Measurements from ENCODE around the gene ATP6V0B. TPM values are rescaled to one million over a fixed set of nuclear protein-coding genes. Genes with fewer than 3 reads are reported as not detected.

ATP6V0B gene
- total RNA-seq, 2 donors from 2014 or later = 161 to 203 TPM

DNA sequence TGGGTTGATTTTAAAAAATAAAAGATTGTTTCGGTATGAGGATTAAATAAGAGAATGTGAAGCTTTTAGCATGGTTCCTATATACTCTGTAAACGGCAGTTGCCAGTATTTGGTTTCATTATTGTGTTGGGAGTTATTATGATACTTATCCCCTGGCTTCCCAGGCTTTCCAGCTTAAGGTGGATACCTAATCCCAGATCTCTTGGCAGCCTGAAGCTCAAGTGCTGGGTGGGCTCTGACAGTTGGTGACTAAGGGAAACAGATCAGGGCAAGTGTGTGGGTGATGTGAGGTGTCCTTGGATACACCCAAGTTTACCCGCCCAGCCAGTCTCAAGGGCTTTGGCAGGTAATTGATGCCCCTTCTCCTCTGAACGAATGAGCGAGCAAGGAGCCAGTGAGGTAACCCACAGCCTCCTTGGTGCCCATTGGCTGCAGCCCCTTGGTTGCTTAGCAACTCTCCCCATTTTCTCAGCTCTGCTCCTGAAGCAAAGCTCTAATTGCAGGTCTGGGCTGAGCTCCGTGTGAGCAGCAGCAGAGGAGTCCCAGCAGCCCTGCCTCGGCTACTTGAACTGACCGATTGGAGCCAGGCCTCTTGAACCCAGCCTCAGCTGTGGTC, 21.9 kb upstream of the ATP6V0B start:
- Mint-ChIP-seq H3K27me3 (no peaks in the 10 kb centered on the region), H3K36me3 (peaks cover 7% of the 10 kb centered on the region), H3K27ac (no peak overlapping the region), H3K4me3 (no peak overlapping the region), H3K4me1 (ENCODE audit: low read depth in 2 of 2) (peaks cover 18 to 21% of the 10 kb centered on the region in 2 donors), H3K9me3 (no peaks in the 10 kb centered on the region)
- DNase-seq (ENCODE audit: low spot score) (no peak), ATAC-seq (no peak)

DNA sequence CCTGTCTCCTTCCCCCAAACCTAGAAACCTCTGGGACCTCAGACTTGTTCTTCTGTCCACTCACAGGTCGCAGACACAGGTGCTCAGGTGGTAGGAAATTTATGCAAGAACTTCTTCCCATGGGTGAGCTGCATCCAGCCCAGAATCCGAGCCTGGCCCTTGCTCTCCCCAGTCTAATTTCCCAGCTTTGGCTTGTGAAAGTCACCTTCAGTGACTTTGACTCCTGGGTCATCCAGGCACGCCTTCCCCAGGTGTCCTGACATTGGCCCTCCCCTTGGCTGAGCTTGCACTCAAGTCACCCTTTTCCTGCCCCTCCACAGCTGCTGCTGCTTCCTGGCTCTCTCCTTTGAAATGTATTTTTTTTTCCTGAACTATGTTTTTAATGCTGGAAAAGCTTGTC, 21.4 kb upstream of the ATP6V0B start:
- Mint-ChIP-seq H3K9me3 (no peaks in the 10 kb centered on the region), H3K4me3 (no peak overlapping the region), H3K27ac (no peak overlapping the region), H3K36me3 (peaks cover 7% of the 10 kb centered on the region), H3K4me1 (ENCODE audit: low read depth in 2 of 2) (peaks cover 15 to 17% of the 10 kb centered on the region in 2 donors), H3K27me3 (no peaks in the 10 kb centered on the region)
- no peak for DNase-seq (ENCODE audit: low spot score)
- no peak for ATAC-seq

DNA sequence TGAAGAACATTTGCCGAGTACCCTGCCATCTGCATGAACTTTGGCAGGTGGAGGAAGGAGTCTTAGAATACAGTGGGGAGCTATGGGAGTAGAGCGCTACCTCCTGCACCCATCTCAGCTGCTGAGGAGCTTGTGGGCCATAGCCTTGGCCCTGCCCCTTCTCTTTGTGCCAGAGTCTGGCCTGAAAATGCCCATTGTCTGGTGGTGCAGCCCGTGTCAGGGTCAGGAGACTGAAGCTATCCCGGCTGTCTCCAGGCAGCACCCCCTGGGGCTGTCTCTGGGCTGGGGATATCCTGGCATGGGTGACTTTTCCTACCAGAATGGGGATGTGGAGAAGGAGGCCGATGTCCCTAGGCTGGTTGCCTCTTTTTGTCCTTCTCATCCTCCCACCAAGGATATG, 20.7 kb upstream of the ATP6V0B start:
- no peak for ATAC-seq
- peaks cover 9% of the 10 kb centered on the region for H3K36me3 Mint-ChIP-seq
- H3K27me3 Mint-ChIP-seq = no peaks in the 10 kb centered on the region
- peaks cover 13 to 14% of the 10 kb centered on the region in 2 donors for H3K4me1 Mint-ChIP-seq (ENCODE audit: low read depth in 2 of 2)
- no peak for DNase-seq (ENCODE audit: low spot score)
- H3K4me3 Mint-ChIP-seq = no peak overlapping the region
- H3K27ac Mint-ChIP-seq = no peak overlapping the region
- no peaks in the 10 kb centered on the region for H3K9me3 Mint-ChIP-seq

DNA sequence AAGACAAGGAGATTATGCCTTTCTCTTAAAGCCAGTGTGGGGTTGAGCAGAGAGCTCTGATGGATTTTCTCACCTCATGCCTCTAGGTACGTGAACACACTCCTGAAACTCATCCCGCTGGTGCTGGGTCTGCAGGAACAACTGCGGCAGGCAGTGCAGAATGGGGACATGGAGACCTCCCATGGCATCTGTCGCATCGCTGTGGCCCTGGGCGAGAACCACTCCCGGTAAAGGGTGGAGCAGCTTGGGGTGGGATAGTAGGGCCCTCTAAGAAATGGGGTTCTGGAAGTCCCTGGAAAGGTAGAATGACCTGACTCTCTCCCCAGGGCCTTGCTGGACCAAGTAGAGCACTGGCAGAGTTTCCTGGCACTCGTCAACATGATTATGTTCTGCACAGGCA, 18.5 kb upstream of the ATP6V0B start:
- peaks cover 4% of the 10 kb centered on the region for H3K36me3 Mint-ChIP-seq
- no peak overlapping the region for H3K27ac Mint-ChIP-seq
- no peaks in the 10 kb centered on the region for H3K27me3 Mint-ChIP-seq
- H3K4me1 Mint-ChIP-seq (ENCODE audit: low read depth in 2 of 2) = peaks cover 3 to 4% of the 10 kb centered on the region in 2 donors
- H3K9me3 Mint-ChIP-seq = no peaks in the 10 kb centered on the region
- DNase-seq (ENCODE audit: low spot score) (no peak), ATAC-seq (no peak)
- no peak overlapping the region for H3K4me3 Mint-ChIP-seq

DNA sequence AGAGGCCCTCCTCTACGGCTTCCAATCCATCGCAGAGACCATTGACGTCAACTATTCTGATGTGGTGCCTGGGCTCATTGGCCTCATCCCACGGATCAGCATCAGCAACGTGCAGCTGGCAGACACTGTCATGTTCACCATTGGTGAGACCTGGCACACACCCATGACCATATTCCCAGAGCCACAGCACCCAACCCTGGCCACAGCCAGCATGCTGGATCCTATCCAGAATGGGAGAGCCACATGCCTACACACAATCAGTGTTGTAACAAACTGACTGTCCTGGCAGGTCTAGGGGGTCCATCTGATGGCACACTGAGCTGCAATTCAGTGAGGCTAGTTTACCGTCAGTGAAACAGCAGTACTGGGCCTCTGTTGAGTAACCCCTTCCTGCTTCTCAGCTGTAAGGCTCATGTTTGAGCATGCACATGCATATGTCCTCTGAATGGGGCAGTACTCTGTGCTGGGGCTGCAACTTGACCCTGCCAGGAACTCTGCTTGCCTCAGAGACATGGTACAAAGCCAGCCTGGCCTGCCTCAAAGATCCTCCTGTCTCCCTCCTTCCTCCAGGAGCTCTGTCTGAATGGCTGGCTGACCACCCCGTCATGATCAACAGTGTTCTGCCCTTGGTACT, 17.2 kb upstream of the ATP6V0B start:
- Mint-ChIP-seq H3K4me1 (ENCODE audit: low read depth in 2 of 2) (peaks cover 0 to 4% of the 10 kb centered on the region in 2 donors), H3K36me3 (peaks cover 8% of the 10 kb centered on the region), H3K4me3 (no peak overlapping the region), H3K9me3 (no peaks in the 10 kb centered on the region), H3K27me3 (no peaks in the 10 kb centered on the region), H3K27ac (no peak overlapping the region)
- DNase-seq (ENCODE audit: low spot score) (no peak), ATAC-seq (no peak)

DNA sequence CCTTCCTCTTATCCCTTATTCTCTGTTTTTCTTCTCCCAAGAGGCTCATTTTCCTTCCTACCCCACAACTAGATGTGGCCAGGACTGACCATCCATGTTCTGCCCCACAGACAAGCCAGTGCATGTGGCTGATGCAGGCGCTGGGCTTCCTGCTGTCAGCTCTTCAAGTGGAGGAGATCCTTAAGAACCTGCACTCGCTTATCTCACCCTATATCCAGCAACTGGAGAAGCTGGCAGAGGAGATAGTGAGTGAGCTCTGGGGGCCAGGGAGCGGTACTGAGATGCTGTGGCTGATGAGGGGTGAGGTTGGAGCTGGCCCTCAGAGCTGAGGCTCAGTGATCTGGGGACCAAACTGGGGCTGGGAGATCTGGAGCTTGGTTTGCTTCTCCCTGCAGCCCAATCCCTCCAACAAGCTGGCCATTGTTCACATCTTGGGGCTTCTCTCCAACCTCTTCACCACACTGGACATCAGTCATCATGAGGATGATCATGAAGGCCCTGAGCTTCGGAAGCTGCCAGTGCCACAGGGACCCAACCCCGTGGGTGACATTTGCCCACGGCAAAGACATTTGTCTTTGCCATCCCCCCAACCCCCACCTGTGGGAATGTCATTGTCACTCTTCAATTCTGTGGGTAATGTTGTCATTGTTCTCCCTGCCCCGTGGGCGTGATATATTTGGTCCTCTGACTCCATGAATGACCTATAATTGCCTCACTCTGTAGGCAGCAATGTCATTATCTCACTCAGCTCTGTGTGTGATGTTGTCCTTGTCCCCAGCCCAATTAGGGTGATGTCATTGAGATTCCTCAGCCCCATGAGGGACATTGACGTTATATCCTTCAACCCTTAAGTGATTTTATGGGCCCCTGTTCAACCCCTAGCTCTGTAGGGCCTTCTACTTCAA, 16.2 kb upstream of the ATP6V0B start:
- ATAC-seq (no peak), DNase-seq (ENCODE audit: low spot score) (no peak)
- no peaks in the 10 kb centered on the region for H3K27me3 Mint-ChIP-seq
- H3K4me1 Mint-ChIP-seq (ENCODE audit: low read depth in 2 of 2) = peaks cover 0 to 4% of the 10 kb centered on the region in 2 donors
- H3K4me3 Mint-ChIP-seq = no peak overlapping the region
- peaks cover 10% of the 10 kb centered on the region for H3K36me3 Mint-ChIP-seq
- no peaks in the 10 kb centered on the region for H3K9me3 Mint-ChIP-seq
- H3K27ac Mint-ChIP-seq = no peak overlapping the region

DNA sequence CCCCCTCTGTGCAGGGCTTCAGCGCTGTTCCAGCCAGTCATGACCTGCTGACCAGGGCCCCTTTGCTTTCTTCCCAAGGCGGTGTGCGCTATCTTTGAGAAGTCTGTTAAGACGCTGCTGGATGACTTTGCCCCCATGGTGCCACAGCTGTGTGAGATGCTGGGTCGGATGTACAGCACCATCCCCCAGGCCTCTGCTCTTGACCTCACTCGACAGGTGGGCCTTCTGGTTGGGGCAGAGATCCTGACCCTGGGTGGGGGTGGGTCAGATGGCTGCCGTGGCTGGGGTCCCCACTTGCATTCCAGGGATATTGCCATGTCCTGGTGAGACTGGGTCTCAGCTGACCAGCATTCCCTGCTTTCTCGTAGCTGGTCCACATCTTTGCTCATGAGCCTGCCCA, 14.0 kb upstream of the ATP6V0B start:
- Mint-ChIP-seq H3K9me3 (no peaks in the 10 kb centered on the region), H3K27ac (no peak overlapping the region), H3K36me3 (peaks cover 10% of the 10 kb centered on the region), H3K4me3 (no peak overlapping the region), H3K4me1 (ENCODE audit: low read depth in 2 of 2) (no peaks in the 10 kb centered on the region), H3K27me3 (no peaks in the 10 kb centered on the region)
- ATAC-seq (no peak), DNase-seq (ENCODE audit: low spot score) (no peak)

DNA sequence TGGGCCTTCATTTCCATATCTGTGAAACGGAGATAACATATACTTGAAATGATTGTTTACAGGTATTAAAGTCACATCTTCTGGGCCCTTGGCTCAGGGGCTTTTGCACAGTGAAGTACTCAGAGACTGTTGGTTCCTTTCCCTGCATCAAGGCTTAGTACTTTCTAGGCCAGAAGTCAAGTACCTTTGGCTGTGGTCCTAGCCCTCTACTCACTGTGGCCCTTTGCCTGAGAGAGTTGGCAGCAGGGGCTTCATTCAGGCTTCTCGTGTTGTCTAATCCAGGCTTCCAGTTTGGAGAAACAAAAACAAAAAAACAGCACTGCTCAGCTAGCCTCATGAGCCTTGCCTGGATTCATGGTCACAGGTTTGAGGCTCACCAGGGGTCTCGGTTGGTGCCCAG, 13.1 kb upstream of the ATP6V0B start:
- ATAC-seq (no peak), DNase-seq (ENCODE audit: low spot score) (no peak)
- Mint-ChIP-seq H3K4me3 (no peak overlapping the region), H3K4me1 (ENCODE audit: low read depth in 2 of 2) (no peaks in the 10 kb centered on the region), H3K36me3 (peaks cover 10% of the 10 kb centered on the region), H3K27me3 (no peaks in the 10 kb centered on the region), H3K9me3 (no peaks in the 10 kb centered on the region), H3K27ac (no peak overlapping the region)

DNA sequence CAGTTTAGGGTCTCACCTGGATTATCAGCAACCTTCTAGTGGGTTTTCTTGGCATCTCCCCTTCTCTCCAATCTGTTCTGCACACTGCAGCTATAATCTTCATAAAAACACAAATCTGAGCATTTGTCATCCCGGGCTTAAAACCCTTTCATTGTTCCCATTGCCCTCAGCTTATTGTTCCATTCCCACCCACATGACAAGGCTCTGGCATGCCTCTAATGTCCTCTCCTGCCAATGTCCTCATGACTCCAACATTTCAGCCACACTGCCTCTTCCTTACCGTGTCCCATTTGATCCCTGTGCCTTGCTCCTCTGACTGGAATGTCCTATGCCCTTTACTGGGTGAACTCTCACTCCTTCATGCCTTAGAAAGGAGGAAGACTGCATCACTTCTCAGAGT, 12.4 kb upstream of the ATP6V0B start:
- Mint-ChIP-seq H3K4me3 (no peak overlapping the region), H3K4me1 (ENCODE audit: low read depth in 2 of 2) (no peaks in the 10 kb centered on the region), H3K9me3 (no peaks in the 10 kb centered on the region), H3K36me3 (peaks cover 10% of the 10 kb centered on the region), H3K27ac (no peak overlapping the region), H3K27me3 (no peaks in the 10 kb centered on the region)
- ATAC-seq (no peak), DNase-seq (ENCODE audit: low spot score) (no peak)

DNA sequence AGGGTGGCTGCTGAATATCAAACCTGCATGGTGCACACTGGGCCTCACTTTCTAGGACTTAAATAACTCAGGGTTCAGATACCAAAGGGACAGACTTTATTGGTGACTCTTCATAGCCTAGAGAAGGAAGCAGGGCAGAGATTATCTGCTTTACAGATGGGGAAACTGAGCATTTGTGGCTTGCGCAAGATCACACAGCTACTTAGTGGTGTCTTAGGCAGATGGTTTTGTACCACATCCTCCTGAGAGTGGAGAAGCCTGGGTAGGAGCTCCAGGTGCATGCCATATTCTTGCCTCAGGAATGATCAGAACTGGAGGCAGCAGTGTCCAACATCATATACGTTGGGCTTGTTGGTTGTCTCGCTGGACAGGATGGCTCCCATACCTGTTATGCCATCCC, 11.8 kb upstream of the ATP6V0B start:
- Mint-ChIP-seq H3K9me3 (no peaks in the 10 kb centered on the region), H3K4me3 (no peak overlapping the region), H3K4me1 (ENCODE audit: low read depth in 2 of 2) (peaks cover 0 to 2% of the 10 kb centered on the region in 2 donors), H3K27ac (no peak overlapping the region), H3K27me3 (no peaks in the 10 kb centered on the region), H3K36me3 (peaks cover 10% of the 10 kb centered on the region)
- no peak for DNase-seq (ENCODE audit: low spot score)
- no peak for ATAC-seq

DNA sequence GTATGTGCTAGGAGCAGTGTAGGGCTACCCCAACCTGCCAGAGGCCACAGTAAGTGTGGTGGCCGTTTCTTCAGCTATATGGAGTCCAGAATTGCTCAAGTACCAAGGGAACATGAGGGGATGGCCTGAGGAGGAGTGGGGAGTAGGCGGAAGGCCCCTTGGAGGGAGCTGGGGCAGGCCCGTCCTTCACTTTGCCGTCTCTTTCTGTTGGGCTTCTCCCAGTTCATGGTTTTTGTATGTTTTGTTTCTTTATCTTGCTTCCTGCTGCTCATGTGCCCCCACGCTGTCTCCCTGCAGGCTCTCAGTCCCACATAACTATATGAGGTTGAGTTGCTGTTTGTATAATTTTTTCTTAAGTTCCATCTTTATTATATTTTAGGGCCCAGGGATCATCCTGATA, 10.9 kb upstream of the ATP6V0B start:
- Mint-ChIP-seq H3K27ac (no peak overlapping the region), H3K4me1 (ENCODE audit: low read depth in 2 of 2) (peaks cover 0 to 4% of the 10 kb centered on the region in 2 donors), H3K27me3 (no peaks in the 10 kb centered on the region), H3K36me3 (peaks cover 9% of the 10 kb centered on the region), H3K4me3 (no peak overlapping the region), H3K9me3 (no peaks in the 10 kb centered on the region)
- ATAC-seq (no peak), DNase-seq (ENCODE audit: low spot score) (no peak)

DNA sequence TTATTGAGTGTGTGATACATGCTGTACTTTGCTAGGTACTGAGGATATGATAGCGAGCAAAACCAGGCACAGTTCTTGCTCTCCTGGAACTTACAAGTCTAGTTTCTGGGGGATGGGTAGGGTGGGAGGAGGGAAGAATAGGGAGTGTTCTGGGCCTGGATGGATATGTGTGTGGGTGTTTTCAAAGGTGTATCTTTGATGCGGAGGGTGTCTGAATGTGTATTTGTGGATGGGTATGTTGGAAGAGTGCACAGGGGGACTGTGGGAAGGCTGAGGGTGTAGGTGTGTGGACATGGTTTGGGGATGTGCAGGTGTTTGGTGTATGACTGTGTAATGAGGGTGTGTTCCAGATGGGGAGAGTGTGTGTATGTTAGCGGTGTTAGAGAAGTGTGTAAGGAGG, 9.4 kb upstream of the ATP6V0B start:
- Mint-ChIP-seq H3K36me3 (peaks cover 6% of the 10 kb centered on the region), H3K9me3 (no peaks in the 10 kb centered on the region), H3K27ac (no peak overlapping the region), H3K4me3 (no peak overlapping the region), H3K4me1 (ENCODE audit: low read depth in 2 of 2) (peaks cover 11 to 14% of the 10 kb centered on the region in 2 donors), H3K27me3 (no peaks in the 10 kb centered on the region)
- ATAC-seq (no peak), DNase-seq (ENCODE audit: low spot score) (no peak)

DNA sequence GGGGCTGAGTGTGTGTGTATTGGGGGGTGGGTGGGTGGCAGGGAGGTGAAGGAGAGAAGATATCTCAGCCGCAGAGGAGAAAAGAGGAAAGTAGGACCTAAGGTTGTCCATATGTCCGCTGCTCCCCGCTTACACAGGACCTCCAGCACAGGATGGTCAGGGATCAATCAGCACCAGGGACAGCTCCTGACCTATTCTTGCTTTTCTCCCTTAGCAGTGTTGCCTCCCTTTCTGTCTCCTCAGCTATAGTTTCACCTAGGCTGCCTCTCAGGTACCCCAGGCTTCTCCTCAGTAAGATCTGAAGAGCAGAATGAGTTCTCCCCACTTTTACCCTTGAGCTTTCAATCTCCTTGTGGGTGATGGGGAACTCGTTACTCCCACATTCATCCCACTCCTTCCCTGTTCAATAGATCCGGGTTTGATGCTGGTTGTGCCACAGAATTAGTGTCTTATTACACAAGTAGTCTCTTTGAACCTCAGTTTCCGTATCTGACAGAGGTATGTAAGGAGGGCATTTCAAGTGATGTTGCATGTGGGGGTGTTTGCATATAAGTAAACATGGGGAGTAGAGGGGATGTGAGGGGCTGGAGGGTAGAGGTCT, 6.3 kb upstream of the ATP6V0B start:
- DNase-seq (ENCODE audit: low spot score) (no peak), ATAC-seq (no peak)
- peaks cover 18 to 29% of the 10 kb centered on the region in 2 donors for H3K4me1 Mint-ChIP-seq (ENCODE audit: low read depth in 2 of 2)
- H3K36me3 Mint-ChIP-seq = no peaks in the 10 kb centered on the region
- H3K27ac Mint-ChIP-seq = no peak overlapping the region
- no peaks in the 10 kb centered on the region for H3K27me3 Mint-ChIP-seq
- no peaks in the 10 kb centered on the region for H3K9me3 Mint-ChIP-seq
- H3K4me3 Mint-ChIP-seq = no peak overlapping the region

DNA sequence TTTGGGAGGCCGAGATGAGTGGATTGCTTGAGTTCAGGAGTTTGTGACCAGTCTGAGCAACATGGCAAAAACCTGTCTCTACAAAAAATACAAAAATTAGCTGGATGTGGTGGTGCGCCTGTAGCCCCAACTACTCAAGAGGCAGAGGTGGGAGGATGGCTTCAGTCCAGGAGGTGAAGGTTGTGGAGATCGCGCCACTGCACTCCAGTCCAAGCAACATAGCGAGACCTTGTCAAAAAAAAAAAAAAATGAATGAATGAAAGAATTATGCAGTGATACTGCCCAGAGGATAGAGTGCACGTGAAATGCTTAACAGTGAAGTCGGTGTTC, 5.4 kb upstream of the ATP6V0B start:
- H3K9me3 Mint-ChIP-seq = no peaks in the 10 kb centered on the region
- DNase-seq (ENCODE audit: low spot score) (no peak), ATAC-seq (no peak)
- H3K27ac Mint-ChIP-seq = peak overlapping the region; percentile 45 to 91
- no peaks in the 10 kb centered on the region for H3K36me3 Mint-ChIP-seq
- H3K4me1 Mint-ChIP-seq (ENCODE audit: low read depth in 2 of 2) = peaks cover 28 to 39% of the 10 kb centered on the region in 2 donors
- peak overlapping the region; percentile 94 for H3K4me3 Mint-ChIP-seq
- H3K27me3 Mint-ChIP-seq = no peaks in the 10 kb centered on the region

Measured in natural killer cell treated with Interleukin-12 subunit alpha and Interleukin-12 subunit beta and Interleukin-15 and Interleukin-18, amount 100 ng/mL, for 72 hours (primary cell).